Medulla oblongata (tissue), 1 donor: Measurements from ENCODE around the gene RAB36.
A peak's percentile ranks its signal among the peaks of the same experiment; 100 is the strongest.

Experiments used
- DNase-seq: peaks from one replicate; pipeline ENCODE4 v3.0.0-alpha.2; 2015; ENCODE audit errors: extremely low spot score

RAB36 gene

GRCh38 chr22:23182309-23183060 is 37.2 kb downstream of the RAB36 start:
- DNase-seq = no peak

- DNase-seq = peak; percentile 89
These were observed 37.9 kb downstream of the RAB36 start for GRCh38 chr22:23183061-23183698.

GRCh38 chr22:23184100-23184763 is 39.0 kb downstream of the RAB36 start:
- DNase-seq = no peak

- DNase-seq = no peak
These were observed 39.5 kb downstream of the RAB36 start for GRCh38 chr22:23184764-23185113.

DNA sequence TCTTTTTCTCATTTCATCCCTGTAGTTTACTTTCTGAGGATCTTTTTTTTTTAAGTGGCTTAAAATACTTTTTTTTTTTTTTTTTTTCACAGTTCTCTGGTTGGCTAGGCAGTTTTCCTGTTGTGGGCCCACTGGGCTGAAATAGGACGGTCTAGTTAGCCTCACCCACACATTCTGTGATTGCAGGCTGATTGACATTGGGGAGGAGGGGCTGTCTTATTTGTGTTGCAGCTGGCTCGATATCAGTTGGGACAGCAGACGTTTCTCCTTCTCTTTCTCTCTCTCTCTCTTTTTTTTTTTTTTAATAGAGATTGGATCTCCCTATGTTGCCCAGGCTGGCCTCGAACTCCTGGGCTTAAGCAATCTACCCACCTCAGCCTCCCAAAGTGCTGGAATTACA is 41.9 kb downstream of the RAB36 start:
- DNase-seq = no peak

DNA sequence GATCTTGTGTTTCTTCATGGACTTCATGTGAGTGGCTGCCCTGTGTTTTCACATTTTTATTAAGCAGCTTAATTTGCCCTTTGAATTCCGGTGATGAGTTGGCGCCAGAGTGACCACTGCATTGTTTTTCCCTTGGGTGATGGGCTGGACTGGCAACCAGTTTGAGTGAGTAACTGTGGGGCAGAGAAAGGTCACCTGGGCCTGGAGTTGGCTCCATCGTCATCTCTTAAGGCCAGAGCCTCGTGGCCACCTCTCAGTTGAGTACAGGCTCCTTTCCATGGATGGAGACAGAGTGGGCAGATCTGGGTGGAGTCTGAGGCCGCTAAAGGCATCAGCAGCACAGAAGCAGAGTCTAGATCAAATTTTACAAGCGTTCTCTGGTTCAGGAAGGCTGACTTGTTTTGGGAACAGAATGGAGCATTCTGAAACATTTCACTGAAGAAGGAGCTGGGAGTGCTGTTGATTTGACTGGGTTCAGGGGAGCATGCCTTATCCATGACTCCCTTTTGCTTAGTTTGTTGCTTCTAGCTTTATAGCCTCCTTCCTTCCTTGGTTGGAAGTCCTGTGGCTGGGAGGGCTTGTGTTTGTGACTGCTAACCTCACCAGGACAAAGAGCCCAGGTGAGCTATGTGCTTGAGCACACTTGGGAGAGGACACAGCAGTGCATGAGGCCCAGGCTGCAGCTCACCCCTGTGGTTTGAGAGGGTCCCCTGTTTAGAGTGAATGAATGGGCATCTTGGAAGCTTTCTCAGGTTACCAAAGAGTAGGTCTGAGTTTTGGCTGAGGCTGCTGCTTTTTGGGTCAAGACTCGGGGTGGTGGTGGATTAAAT is 42.8 kb downstream of the RAB36 start:
- DNase-seq = no peak

DNA sequence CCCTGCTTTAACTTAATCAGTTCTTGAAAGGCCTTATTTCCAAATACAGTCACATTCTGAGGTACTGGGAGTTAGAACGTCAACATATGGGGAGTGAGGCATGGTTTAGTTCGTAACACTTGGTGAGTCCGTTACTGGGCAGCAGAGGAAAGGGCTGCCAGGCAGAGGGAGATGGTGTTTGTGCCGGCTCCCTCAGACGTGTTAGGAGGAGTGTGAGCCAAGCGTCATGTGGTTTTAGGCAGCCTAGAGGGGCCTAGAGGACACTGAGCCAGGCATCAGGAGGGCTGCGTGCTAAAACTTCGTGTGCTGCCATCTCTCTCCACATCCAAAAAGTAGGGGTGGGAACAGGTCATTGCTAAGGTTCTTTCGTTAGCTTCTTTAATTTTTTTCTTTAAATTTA is 45.2 kb downstream of the RAB36 start:
- no peak for DNase-seq

- no peak for DNase-seq
These were observed 46.9 kb downstream of the RAB36 start for GRCh38 chr22:23192133-23192532.

- DNase-seq = no peak
These were observed 47.3 kb downstream of the RAB36 start for GRCh38 chr22:23192558-23192957.

DNA sequence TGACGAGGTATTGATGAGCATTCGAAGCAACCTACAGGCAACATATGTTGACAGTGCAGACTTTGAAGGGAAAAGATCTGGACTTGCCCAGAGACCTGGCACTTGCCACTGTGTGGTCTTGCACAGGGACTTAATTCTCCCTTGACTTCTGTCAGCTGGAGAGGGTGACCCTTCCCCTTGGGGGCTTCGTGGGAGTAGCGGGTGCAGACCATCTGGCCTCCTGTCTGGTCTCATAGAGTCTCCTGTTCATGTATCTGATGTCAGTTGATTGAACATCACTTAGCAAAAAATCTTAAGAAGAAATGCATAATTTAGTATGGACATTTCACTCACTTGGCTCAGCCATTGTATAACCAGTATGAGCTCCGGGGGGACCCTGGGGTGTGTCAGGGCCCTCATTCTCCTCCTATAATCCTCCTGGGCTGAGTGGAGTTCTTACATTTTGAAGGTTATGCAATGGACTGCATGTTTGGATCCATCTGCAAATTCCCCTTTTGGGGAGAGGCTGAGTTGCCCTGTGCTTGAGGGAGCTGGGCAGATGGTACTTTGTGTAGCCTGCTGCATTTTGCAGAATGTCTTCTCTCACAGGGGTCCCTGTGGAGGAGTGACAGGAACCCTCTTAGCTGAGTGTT is 48.0 kb downstream of the RAB36 start:
- DNase-seq = no peak

DNA sequence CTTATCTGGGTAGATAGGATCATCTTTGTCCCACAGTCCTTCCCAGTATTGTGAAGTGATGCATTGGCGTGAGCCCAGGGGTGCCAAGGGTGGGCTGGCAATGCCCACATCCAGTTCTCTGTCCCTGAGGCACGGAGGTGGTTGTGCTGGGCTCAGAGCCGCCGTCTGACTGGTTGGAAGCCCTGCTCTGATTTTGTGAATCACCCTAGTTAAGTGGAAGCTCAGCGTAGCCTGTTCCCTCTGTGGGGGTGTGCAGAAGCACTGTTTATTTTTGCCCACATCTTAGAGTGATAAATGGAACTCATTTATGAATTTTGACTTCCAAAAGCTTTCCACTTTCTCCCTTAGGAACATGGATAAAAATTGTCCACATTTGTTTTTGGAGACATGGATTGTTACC is 48.6 kb downstream of the RAB36 start:
- no peak for DNase-seq

- DNase-seq = no peak
These were observed 50.9 kb downstream of the RAB36 start for GRCh38 chr22:23196165-23196564.

GRCh38 chr22:23197836-23198235 is 52.6 kb downstream of the RAB36 start:
- DNase-seq = no peak

- DNase-seq = no peak
These were observed 53.9 kb downstream of the RAB36 start for GRCh38 chr22:23199159-23199558.

DNA sequence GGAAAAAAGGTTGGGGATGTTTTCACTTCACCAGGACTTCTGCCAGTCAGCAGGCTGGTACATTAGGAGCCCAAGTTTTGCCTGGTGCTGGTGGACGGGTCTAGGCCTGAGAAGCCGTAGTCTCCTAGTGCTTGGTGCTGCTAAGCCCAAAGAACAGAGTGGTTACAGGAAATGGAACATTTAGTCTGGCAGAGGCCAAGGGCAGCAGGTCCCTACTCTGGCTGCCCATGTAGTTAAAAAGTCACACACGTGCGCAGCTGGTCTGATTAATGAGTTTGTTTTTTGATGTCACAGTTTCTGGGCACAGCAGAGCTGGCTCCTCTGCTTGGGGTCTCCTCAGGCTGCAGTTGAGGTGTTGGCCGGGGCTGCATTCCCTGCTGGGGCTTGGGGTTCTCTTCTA is 55.6 kb downstream of the RAB36 start:
- DNase-seq = no peak

- no peak for DNase-seq
These were observed 57.7 kb downstream of the RAB36 start for GRCh38 chr22:23202812-23203451.

- peak; percentile 77 for DNase-seq
These were observed 58.3 kb downstream of the RAB36 start for GRCh38 chr22:23203452-23204124.

- no peak for DNase-seq
These were observed 58.8 kb downstream of the RAB36 start for GRCh38 chr22:23204125-23204488.

GRCh38 chr22:23204541-23205157 is 59.4 kb downstream of the RAB36 start:
- DNase-seq = no peak

- peak; percentile 58 for DNase-seq
These were observed 60.2 kb downstream of the RAB36 start for GRCh38 chr22:23205339-23206049.
